Kidney capillary endothelial cell (primary cell): ENCODE results near the gene CCDC57.
A peak's percentile ranks its signal among the peaks of the same experiment; 100 is the strongest.
"Not testable (repeated sequence)": the region's sequence is repeated elsewhere in the genome, so short reads cannot be mapped to it uniquely, and the experiment has no call there.

Experiments
- DNase-seq: peaks from one replicate; pipeline ENCODE4 v3.0.0-alpha.2; 2018; ENCODE audit warnings: low spot score

The CCDC57 gene

GRCh38 chr17:82212331-82213250 lies at the start of gene CCDC57:
CCDC57 (minus strand) TSS chr17:82212842; CDS start chr17:82201944, 10,898 bp downstream.
- peak; percentile 60 for DNase-seq

GRCh38 chr17:82262344-82262743 lies 49.7 kb upstream of the CCDC57 start:
- no peak for DNase-seq

- not testable (repeated sequence) for DNase-seq
Measured at GRCh38 chr17:82259972-82260961, 47.6 kb upstream of the CCDC57 start.

GRCh38 chr17:82258555-82258954 lies 45.9 kb upstream of the CCDC57 start:
- DNase-seq: no peak

- DNase-seq: no peak
Measured at GRCh38 chr17:82257473-82257872, 44.8 kb upstream of the CCDC57 start.

GRCh38 chr17:82256242-82256885 lies 43.7 kb upstream of the CCDC57 start:
- no peak for DNase-seq

- DNase-seq: no peak
Measured at GRCh38 chr17:82255402-82255972, 42.8 kb upstream of the CCDC57 start.

- DNase-seq: not testable (repeated sequence)
Measured at GRCh38 chr17:82254746-82255145, 42.1 kb upstream of the CCDC57 start.

- DNase-seq: not testable (repeated sequence)
Measured at GRCh38 chr17:82254096-82254495, 41.5 kb upstream of the CCDC57 start.

GRCh38 chr17:82253179-82253544 lies 40.5 kb upstream of the CCDC57 start:
- no peak for DNase-seq

GRCh38 chr17:82252511-82253178 lies 40.0 kb upstream of the CCDC57 start:
- DNase-seq: no peak

- DNase-seq: no peak
Measured at GRCh38 chr17:82250868-82251500, 38.3 kb upstream of the CCDC57 start.

- no peak for DNase-seq
Measured at GRCh38 chr17:82249896-82250581, 37.4 kb upstream of the CCDC57 start.

- DNase-seq: no peak
Measured at GRCh38 chr17:82248815-82249674, 36.4 kb upstream of the CCDC57 start.

- no peak for DNase-seq
Measured at GRCh38 chr17:82247856-82248671, 35.4 kb upstream of the CCDC57 start.

GRCh38 chr17:82247182-82247823 lies 34.7 kb upstream of the CCDC57 start:
- no peak for DNase-seq

GRCh38 chr17:82246365-82247181 lies 33.9 kb upstream of the CCDC57 start:
- DNase-seq: no peak
